Breast epithelium (tissue), 3 donors: ENCODE data around the gene SLTM.

Source experiments
- POLR2A ChIP-seq: fragments of 450-650 bp; IDR thresholded peaks from one replicate; pipeline ENCODE4 v1.6.1; 2016; ENCODE audit warnings: antibody characterized with exemption, mild to moderate bottlenecking, moderate library complexity
- POLR2AphosphoS5 ChIP-seq, 3 donors: sonication (generic); formaldehyde crosslinking; IDR thresholded peaks; one replicate each; pipeline ENCODE4 v1.6.1; 2017; ENCODE audit warnings: antibody characterized with exemption in 3 of 3
- TF ChIP-seq, protein P1 (sequence below), 3 donors: fragments of 450-650 bp; IDR thresholded peaks; one replicate each; pipeline ENCODE4 v1.5.1; 2016 to 2017; ENCODE audit warnings: antibody characterized with exemption in 3 of 3, mild to moderate bottlenecking in 3 of 3, moderate library complexity in 3 of 3

GRCh38 chr15:58862326-58862725, 71.2 kb downstream of the SLTM start:
- TF ChIP-seq, protein P1, sequence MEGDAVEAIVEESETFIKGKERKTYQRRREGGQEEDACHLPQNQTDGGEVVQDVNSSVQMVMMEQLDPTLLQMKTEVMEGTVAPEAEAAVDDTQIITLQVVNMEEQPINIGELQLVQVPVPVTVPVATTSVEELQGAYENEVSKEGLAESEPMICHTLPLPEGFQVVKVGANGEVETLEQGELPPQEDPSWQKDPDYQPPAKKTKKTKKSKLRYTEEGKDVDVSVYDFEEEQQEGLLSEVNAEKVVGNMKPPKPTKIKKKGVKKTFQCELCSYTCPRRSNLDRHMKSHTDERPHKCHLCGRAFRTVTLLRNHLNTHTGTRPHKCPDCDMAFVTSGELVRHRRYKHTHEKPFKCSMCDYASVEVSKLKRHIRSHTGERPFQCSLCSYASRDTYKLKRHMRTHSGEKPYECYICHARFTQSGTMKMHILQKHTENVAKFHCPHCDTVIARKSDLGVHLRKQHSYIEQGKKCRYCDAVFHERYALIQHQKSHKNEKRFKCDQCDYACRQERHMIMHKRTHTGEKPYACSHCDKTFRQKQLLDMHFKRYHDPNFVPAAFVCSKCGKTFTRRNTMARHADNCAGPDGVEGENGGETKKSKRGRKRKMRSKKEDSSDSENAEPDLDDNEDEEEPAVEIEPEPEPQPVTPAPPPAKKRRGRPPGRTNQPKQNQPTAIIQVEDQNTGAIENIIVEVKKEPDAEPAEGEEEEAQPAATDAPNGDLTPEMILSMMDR (IDR thresholded peaks at IDR 0.05), result no peak
- TF ChIP-seq POLR2A (no peak), POLR2AphosphoS5 (IDR thresholded peaks at IDR 0.05) (no peak)
